NB4 (cell line): ENCODE measurements around the gene PDE3A.

Experiments used
- MYC ChIP-seq: IDR thresholded peaks from 2 replicates; pipeline ENCODE4 v1.6.1; 2011; ENCODE audit warnings: low read depth, low read length
- TF ChIP-seq, protein P1 (sequence below): IDR thresholded peaks from one replicate; pipeline ENCODE4 v1.5.1; 2012; ENCODE audit warnings: low read depth, low read length

DNA sequence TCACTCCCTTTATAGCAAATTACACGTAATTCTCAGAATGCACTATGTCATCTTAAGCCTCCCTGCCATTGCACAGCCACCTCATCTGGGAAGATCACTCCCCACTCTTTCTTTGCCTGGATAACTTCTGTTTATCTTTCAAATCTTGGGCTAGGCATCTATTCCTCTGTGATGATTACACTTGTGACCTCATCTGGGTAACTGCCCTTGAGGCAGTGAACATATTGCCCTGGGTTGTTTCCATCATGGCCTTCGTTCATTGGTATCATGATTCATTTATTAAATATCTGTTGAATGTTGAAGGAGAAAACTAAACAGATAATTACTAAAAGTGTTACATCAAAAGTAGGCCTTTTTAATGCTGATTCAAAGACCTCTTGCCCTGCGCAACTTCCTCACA, 26.2 kb upstream of the PDE3A start:
- TF ChIP-seq, protein P1, sequence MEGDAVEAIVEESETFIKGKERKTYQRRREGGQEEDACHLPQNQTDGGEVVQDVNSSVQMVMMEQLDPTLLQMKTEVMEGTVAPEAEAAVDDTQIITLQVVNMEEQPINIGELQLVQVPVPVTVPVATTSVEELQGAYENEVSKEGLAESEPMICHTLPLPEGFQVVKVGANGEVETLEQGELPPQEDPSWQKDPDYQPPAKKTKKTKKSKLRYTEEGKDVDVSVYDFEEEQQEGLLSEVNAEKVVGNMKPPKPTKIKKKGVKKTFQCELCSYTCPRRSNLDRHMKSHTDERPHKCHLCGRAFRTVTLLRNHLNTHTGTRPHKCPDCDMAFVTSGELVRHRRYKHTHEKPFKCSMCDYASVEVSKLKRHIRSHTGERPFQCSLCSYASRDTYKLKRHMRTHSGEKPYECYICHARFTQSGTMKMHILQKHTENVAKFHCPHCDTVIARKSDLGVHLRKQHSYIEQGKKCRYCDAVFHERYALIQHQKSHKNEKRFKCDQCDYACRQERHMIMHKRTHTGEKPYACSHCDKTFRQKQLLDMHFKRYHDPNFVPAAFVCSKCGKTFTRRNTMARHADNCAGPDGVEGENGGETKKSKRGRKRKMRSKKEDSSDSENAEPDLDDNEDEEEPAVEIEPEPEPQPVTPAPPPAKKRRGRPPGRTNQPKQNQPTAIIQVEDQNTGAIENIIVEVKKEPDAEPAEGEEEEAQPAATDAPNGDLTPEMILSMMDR, result no peak
- TF ChIP-seq MYC, result no peak
